NB4 (cell line): ENCODE results near the gene TMIE.

Experiments
- MYC ChIP-seq: IDR thresholded peaks from 2 replicates; pipeline ENCODE4 v1.6.1; 2011; ENCODE audit warnings: low read depth, low read length
- POLR2A ChIP-seq: IDR thresholded peaks from 2 replicates; pipeline ENCODE4 v1.6.1; 2011; ENCODE audit warnings: mild to moderate bottlenecking; ENCODE audit not compliant: insufficient read length; ENCODE audit errors: extremely low read depth
- TF ChIP-seq, protein P1 (sequence below): IDR thresholded peaks from one replicate; pipeline ENCODE4 v1.5.1; 2012; ENCODE audit warnings: low read depth, low read length
- TF ChIP-seq, protein P2 (sequence below): IDR thresholded peaks from 2 replicates; pipeline ENCODE4 v1.6.1; 2011; ENCODE audit warnings: low read depth, low read length

DNA sequence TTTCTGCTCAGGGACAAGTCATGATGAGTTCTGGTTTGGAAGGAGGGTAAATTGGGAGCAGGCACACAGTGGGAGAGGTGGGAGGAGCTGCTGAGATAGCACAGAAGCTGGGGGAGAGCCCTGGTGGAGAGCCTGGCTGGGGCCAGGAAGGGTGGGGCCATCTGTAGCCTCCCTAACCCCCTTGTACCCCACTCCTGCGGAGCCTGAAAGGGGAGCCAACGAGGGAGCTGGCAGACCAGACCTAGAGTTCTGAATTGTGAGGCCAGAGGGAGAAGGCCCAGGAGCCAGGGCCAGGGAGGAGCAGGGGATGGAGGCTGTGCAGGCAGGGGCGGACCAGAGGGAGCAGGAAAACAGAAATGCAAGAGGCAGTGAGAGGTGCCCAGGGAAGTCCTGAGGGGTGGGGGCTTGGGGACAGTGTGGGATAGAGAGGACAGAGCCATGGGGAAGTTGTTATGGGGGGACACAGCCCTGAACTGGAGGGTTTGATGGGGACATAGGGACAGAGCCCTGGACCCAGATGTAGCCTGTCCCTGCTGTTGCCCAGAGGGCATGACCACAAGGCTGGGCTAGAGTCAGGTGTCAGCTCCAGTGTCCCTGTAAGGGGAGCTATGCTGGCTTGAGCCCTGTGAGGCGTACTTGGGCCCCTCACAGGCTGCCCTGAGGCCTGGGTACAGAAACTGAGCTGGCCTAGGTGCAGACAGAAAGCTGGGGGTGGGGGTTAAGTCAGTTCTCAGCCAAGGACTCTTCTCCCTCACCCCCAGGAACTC lies 1.2 kb downstream of the TMIE start:
- no peak for TF ChIP-seq MYC
- TF ChIP-seq, protein P1, sequence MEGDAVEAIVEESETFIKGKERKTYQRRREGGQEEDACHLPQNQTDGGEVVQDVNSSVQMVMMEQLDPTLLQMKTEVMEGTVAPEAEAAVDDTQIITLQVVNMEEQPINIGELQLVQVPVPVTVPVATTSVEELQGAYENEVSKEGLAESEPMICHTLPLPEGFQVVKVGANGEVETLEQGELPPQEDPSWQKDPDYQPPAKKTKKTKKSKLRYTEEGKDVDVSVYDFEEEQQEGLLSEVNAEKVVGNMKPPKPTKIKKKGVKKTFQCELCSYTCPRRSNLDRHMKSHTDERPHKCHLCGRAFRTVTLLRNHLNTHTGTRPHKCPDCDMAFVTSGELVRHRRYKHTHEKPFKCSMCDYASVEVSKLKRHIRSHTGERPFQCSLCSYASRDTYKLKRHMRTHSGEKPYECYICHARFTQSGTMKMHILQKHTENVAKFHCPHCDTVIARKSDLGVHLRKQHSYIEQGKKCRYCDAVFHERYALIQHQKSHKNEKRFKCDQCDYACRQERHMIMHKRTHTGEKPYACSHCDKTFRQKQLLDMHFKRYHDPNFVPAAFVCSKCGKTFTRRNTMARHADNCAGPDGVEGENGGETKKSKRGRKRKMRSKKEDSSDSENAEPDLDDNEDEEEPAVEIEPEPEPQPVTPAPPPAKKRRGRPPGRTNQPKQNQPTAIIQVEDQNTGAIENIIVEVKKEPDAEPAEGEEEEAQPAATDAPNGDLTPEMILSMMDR = no peak
- TF ChIP-seq POLR2A = no peak
- TF ChIP-seq, protein P2, sequence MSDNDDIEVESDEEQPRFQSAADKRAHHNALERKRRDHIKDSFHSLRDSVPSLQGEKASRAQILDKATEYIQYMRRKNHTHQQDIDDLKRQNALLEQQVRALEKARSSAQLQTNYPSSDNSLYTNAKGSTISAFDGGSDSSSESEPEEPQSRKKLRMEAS = no peak
